ENCODE data around the gene SNX5. TPM values are rescaled to one million over a fixed set of nuclear protein-coding genes. Genes with fewer than 3 reads are reported as not detected.

Gene SNX5
- total RNA-seq, 1 experiment from 2014 or later, result 169 TPM

- peak; percentile 84 for DNase-seq (ENCODE audit: low spot score)
- in situ Hi-C loops (cut with HindIII; ENCODE audit: low sequenced_read_pairs), result no loop called here
Measured at GRCh38 chr20:17995967-17996819, 27.6 kb upstream of the SNX5 start.

- DNase-seq (ENCODE audit: low spot score), result no peak
- in situ Hi-C loops (cut with HindIII; ENCODE audit: low sequenced_read_pairs), result no loop called here
Measured at GRCh38 chr20:17993546-17993945, 25.0 kb upstream of the SNX5 start.

GRCh38 chr20:17992847-17993513 lies 24.4 kb upstream of the SNX5 start:
- DNase-seq (ENCODE audit: low spot score), result no peak
- in situ Hi-C loops (cut with HindIII; ENCODE audit: low sequenced_read_pairs), result no loop called here

- in situ Hi-C loops (cut with HindIII; ENCODE audit: low sequenced_read_pairs), result no loop called here
- no peak for DNase-seq (ENCODE audit: low spot score)
Measured at GRCh38 chr20:17992224-17992637, 23.6 kb upstream of the SNX5 start.

- in situ Hi-C loops (cut with HindIII; ENCODE audit: low sequenced_read_pairs), result no loop called here
- no peak for DNase-seq (ENCODE audit: low spot score)
Measured at GRCh38 chr20:17990278-17990972, 21.8 kb upstream of the SNX5 start.

- no peak for DNase-seq (ENCODE audit: low spot score)
- in situ Hi-C loops (cut with HindIII; ENCODE audit: low sequenced_read_pairs), result no loop called here
Measured at GRCh38 chr20:17987988-17988387, 19.4 kb upstream of the SNX5 start.

GRCh38 chr20:17985388-17986018 lies 16.9 kb upstream of the SNX5 start:
- no peak for DNase-seq (ENCODE audit: low spot score)

GRCh38 chr20:17976305-17976704 lies 7.7 kb upstream of the SNX5 start:
- no peak for DNase-seq (ENCODE audit: low spot score)
- in situ Hi-C loops (cut with HindIII; ENCODE audit: low sequenced_read_pairs), result no loop called here

More at GRCh38 chr20:17985388-17986018, 16.9 kb upstream of the SNX5 start:
- in situ Hi-C loops (cut with HindIII; ENCODE audit: low sequenced_read_pairs), result no loop called here

- in situ Hi-C loops (cut with HindIII; ENCODE audit: low sequenced_read_pairs), result no loop called here
- peak; percentile 40 for DNase-seq (ENCODE audit: low spot score)
Measured at GRCh38 chr20:17972121-17972520, 3.5 kb upstream of the SNX5 start.

- in situ Hi-C loops (cut with HindIII; ENCODE audit: low sequenced_read_pairs), result no loop called here
- peak; percentile 33 for DNase-seq (ENCODE audit: low spot score)
Measured at GRCh38 chr20:17971300-17972013, 2.9 kb upstream of the SNX5 start.

GRCh38 chr20:17969884-17970409 lies 1.4 kb upstream of the SNX5 start:
- in situ Hi-C loops (cut with HindIII; ENCODE audit: low sequenced_read_pairs), result no loop called here
- peak; percentile 52 for DNase-seq (ENCODE audit: low spot score)

GRCh38 chr20:17969278-17969883 lies 787 bp upstream of the SNX5 start:
- in situ Hi-C loops (cut with HindIII; ENCODE audit: low sequenced_read_pairs), result no loop called here
- DNase-seq (ENCODE audit: low spot score), result peak; percentile 64

- in situ Hi-C loops (cut with HindIII; ENCODE audit: low sequenced_read_pairs), result no loop called here
- DNase-seq (ENCODE audit: low spot score), result peak; percentile 23
Measured at GRCh38 chr20:17967521-17968365, 851 bp downstream of the SNX5 start.

GRCh38 chr20:17966432-17967310 lies 1.9 kb downstream of the SNX5 start:
- in situ Hi-C loops (cut with HindIII; ENCODE audit: low sequenced_read_pairs), result no loop called here
- DNase-seq (ENCODE audit: low spot score), result peak; percentile 25

- in situ Hi-C loops (cut with HindIII; ENCODE audit: low sequenced_read_pairs), result no loop called here
- DNase-seq (ENCODE audit: low spot score), result no peak
Measured at GRCh38 chr20:17965042-17965697, 3.4 kb downstream of the SNX5 start.

- in situ Hi-C loops (cut with HindIII; ENCODE audit: low sequenced_read_pairs), result no loop called here
- DNase-seq (ENCODE audit: low spot score), result no peak
Measured at GRCh38 chr20:17964632-17965031, 4.0 kb downstream of the SNX5 start.
